ENCODE data around the gene UBASH3A.
"Not testable (repeated sequence)": the region's sequence is repeated elsewhere in the genome, so short reads cannot be mapped to it uniquely, and the experiment has no call there.

Gene UBASH3A

GRCh38 chr21:42392731-42393442, 10.8 kb upstream of the UBASH3A start:
- no peak for FAIRE-seq

DNA sequence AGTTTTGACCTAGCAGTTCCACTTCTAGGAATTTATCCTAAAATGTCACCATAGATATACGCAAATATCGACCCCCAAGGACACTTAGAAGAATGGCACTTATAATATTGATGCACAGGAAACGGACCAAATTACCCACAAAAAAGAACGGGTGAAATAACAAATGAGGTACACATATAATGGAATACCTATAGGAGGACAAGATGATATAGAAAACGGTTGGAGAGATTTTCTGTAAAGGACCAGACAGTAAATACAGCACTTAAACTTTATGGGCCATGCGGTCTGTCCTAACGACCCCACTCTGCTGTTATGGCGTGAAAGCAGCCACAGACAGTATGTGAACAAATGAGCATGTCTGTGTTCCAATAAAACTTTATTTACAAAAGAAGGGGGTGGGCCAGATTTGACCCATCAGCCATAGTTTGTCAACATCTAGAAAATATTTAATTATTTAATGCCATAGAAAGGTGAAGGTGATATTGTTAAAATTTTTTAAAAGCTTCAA, 10.2 kb upstream of the UBASH3A start:
- FAIRE-seq = no peak

DNA sequence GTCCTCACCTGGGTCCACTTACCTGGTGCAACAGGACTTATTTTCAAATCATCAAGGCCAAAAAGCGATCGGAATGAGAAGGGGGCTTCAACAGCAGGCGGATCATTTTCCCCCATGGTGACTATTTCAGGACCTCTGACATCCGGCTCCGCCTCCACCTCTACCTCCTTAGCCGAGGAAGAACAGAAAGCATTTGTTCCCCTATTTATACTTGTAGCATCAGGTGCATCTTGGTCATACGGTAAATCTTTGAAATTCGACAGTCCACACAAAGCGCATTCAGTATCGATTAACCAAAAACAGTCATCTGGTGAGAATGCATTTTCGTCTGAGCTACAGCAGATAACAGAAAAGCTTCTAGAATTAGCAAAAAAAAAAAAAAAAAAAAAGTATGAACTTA, 8.4 kb upstream of the UBASH3A start:
- no peak for FAIRE-seq

DNA sequence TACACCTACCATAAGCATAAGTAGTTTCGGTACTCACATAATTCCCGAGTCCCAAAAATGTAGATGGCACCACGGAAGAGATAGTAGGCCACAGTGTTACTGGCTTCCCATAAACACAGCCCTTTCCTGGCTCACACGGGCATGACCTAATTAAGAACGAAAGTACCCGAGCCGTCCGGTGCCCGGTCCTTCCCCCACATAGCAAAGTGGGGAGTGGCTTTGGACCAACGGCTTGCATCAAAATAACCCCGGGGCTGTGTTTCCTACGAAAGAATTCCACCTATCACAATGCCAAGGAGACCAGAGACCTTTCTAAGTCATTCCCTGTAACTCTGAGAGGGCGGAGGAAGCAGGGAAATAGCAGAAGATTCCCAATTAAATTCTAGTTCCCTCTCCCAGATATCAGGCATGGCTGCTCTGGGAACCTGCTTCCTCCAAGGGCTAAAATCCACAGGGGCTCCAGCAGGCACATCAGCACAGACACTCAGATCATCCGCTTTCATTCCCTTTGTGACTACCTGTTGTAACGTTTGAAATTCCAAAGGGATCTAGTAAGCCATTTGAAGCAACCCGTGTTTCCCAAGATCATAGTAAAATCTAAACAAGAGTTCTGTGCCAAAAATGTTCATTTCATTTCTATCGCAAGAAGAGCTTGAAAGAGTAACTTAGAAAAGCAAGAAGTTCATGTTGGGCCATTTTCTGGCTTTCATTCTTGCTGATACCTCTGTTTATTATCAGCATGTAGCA, 7.6 kb upstream of the UBASH3A start, which contains the start of gene TMPRSS3:
TSS of gene TMPRSS3 (minus strand) at position 148 of the 747 bp plus-strand sequence. CDS start 635 bp downstream, outside the sequence.
- FAIRE-seq = no peak

DNA sequence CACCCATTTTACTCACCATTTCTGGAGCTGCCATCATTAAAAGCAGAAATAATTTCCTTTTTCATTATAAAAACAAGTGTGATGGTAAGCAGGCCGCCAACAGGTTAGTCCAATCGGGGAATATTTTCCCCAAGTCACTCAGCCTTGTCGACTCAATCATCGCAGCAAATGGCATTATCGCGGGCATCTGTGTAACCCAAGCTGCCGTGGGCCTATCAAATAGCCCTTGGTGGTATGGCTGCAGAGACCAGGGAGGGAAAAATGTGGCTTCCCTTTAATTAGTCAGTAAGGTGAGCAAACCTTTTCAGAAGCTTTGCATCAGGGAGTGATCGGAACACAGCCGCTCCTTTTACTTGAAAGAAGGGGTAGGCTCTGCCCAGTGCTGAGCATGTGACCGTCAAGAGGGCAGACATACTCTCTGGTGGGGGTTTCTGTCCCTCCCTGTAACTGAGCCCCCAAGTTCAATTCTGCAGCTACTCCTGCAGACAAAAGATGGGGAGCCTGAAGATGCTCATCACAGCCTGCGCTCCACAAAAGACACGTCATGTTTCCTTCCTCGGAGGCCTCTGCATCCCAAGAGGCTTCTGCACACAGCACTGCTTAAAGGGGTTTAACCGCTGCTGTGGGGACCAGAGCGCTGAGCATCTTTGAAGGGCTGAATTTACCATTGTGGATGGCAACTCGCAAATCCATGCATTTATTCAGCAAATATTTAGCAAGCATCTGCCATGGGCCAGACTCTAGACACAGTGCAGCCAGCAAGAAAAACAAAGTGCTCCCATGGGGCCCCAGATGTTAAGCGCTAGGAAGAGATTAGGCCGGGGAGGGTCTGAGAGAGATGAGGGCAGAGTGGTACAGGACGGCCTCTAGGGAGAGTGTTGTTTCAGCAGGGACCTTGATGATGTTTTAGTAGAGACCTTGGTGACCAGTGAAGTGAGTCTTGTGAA, 6.6 kb upstream of the UBASH3A start:
- FAIRE-seq = no peak

DNA sequence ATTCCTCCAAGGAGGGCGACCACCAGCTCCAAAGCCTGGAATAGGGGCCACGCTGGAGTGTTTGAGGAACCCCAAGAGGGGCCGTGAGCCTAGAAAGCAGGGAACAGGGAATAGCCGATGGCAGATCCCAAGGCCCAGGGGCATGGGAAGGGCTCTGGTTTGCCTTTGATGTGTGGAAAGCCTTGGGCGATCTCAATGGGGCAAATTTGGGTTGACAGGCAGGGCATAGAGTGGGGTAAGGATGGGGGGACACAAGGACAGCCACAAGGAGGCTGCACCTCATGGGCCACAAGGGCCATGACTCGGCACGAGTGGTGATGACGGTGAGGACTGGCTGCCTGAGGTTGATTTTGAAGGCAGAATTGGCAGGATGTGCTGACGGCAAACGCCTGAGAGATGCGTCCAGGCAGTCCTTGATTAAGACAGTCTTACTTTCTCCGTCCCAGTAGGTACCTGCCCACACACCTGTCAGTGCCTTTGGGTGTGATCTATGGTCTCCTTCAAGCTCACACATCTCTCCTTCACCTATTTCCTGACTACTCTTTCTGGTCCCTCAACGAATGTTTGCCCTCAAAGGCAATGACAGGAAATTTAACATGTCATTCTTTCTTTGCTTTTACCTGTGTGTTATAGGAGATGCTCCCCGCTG, 5.8 kb upstream of the UBASH3A start:
- no peak for FAIRE-seq

DNA sequence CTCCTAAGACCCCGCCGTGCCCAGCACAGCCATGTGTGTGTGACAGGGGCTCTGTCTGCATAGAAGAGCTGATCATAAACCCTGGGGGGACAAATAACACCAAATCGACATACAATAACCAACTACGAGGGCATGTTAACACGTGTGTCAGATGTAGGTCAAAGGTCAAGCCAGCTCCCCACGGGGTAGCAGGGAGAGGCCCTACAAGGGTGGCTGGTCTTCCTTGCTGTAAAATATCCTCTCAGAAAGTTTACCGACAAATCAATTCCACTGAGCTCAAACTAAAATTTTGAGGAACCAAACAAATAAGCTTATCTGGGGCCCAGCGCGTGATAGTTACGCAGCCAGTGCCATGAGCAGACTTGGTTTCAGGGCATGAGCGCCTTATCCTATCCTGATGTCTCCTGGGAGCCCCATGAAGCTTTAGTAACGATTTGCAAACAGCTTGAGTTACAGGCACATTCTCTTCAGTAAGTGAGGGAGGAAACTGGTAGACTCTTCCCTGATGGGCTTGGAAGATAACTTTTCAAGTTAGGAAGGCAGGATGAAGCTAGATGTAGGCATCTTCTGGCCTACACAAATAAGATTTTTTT, 5.2 kb upstream of the UBASH3A start:
- FAIRE-seq = no peak

GRCh38 chr21:42400525-42400924, 3.2 kb upstream of the UBASH3A start:
- no peak for FAIRE-seq

DNA sequence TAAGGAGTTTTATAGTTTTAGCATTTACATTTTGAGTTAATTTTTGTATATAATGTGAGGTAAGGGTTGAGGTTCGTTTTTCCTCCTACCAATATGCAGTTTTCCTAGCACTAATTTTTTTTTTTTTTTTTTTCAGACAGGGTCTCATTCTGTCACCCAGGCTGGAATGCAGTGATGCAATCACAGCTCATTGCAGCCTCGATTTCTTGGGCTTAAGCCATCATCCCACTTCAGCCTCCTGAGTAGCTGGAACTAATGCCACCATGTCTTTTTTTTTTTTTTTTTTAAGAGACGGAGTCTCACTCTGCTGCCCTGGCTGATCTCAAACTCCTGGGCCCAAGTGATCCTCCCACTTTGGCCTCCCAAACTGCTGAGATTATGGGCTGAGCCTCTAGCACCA, 2.5 kb upstream of the UBASH3A start:
- FAIRE-seq = no peak

DNA sequence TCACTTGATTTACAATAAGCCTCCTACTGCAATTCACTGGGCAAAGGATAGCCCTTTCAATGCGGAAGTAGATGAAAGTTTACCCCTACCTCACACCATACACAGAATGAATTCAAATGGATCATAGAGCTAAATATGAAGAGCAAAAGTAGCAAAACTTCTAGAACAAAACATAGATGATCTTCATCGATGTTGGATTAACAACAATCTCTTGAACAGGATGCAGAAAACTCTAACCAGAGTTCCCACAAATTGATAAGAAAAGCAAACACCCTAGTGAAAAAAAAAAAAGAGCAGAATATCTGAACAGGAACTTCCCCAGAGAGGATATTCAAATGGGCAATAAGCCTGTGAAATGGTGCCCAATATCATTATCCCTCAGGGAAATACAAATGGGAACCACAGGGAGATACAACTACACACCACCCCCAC, 1.9 kb upstream of the UBASH3A start:
- no peak for FAIRE-seq

GRCh38 chr21:42404539-42404938, 837 bp downstream of the UBASH3A start:
- no peak for FAIRE-seq

DNA sequence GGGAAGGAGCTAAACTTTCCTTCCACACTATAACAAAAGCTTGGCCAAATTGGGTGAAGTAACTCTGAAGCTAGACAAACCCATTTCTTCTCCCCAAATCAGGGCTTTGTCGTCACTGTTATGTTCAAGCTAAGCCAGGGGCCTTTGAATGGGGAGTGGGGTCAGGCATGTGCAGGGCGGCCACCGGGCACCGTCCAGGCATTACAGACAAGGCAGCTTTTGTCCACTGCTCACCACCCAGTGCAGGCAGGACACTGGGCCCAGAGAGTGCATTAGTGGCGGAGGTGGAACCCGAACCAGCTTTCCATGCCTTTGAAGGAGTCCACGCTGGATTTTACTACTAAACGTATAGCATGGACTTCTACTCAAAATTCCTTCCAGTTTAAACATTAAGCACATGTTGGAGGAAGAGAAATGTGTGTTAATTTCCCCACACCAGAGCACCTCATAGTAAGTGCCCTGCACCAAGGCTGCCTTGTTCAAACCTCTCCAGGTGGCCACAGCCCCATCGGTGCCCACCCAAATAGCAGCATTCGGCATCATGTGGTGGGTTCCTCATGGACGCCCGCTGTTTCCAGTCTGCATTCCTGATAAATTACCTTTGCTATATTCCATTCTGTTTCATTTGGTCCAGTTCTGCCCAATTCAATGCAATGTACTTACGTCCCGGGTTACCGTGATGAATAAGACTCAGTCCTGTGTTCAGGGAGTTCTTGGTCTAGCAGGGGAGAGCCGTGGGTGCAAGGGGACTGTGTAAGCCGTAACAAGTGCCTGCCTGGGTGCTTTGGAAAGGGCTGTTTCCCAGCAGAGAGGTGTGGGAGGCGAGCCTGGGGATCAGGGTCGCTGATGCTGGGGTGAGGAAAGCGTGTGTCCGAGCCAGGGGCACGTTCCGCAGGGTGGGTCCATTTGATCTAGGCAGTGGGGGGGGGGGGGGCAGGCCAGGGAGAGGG, 1.6 kb downstream of the UBASH3A start:
- FAIRE-seq = no peak

GRCh38 chr21:42406201-42406621, 2.5 kb downstream of the UBASH3A start:
- no peak for FAIRE-seq

- FAIRE-seq = no peak
Measured at GRCh38 chr21:42406866-42407265, 3.2 kb downstream of the UBASH3A start.

DNA sequence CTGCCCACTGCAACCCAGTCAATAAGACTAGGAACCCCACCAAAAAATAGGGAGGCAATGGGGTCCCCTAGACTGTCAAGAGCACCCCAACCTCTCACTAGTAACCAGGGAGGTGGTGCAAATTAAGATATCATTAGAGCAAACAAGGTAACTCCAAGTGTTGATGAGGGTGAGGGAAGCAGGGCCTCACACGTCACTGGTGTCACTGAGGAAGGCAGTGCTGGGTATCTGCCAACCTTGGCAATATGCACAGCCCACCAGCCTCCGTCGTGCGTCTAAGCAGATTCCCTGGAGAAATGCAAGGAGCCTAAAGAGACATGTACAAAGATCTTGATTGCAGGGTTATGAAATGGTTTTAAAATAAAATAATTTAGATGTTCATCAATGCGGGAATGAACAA, 3.8 kb downstream of the UBASH3A start:
- no peak for FAIRE-seq

- not testable (repeated sequence) for FAIRE-seq
Measured at GRCh38 chr21:42408718-42409117, 5.0 kb downstream of the UBASH3A start.

GRCh38 chr21:42409366-42409765, 5.7 kb downstream of the UBASH3A start:
- no peak for FAIRE-seq

GRCh38 chr21:42411197-42411869, 7.6 kb downstream of the UBASH3A start:
- FAIRE-seq = no peak

DNA sequence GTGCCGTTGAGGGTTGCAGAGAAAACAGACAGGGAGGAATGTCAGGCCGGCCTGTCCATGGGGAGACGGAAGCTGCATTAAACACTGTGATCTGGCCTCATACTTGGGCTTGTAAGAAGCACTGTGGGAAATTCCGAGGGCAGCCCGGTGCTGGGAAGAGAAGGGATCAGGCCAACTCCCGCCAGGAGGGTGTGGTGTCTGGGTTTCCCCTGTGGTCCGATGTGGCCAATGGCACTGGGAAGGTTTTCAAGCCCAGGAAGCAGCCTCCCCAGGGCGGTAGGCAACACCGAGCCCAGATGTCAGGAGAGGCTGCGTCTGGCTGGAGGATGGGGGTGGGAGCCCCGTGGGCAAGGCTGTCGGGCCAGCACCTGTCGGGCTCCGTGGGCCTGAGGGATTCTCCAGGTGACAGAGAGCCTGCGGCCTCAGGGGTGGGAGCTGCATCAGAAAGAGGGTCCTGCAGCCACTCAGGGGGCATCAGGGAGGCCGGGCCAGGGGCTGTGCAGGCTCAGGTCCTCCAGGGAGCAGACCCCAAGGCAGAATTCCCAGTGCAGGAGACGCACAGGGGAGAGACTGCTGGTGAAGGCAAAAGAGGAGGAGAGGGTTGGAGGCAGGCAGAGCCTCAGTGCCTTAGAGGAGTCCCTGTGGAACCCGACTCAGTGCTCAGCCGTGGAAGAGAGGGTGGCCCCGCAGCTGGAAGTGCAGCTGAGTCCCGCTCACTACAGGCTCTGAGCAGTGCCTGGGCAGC, 8.4 kb downstream of the UBASH3A start:
- no peak for FAIRE-seq

DNA sequence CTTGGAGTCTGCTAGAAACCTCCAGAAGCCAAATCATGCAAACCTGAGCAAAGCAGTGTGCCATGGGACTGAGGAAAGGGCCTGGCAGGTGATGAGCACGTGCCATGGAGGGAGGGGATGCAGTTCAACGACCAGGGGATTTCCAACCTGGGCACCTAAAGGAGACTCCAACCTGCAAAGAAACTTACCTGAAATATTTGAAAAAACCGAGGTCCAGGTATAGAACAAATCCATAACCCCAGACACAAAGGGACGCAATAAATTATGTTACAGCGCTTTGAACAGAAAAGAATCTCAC, 8.9 kb downstream of the UBASH3A start:
- no peak for FAIRE-seq

Measured in A204.1 (cell line).